Trophoblast cell (in vitro differentiated cells and primary cell): Measurements from ENCODE around the gene CALML5.
A peak's percentile ranks its signal among the peaks of the same experiment; 100 is the strongest.

Source experiments
- DNase-seq, 2 donors: peaks; one replicate each; pipeline ENCODE4 v3.0.0-alpha.2; 2016
- H2AFZ ChIP-seq: 2 replicates; pipeline ENCODE4 v1.6.1; 2013; ENCODE audit warnings: low read length, moderate library complexity, mild to moderate bottlenecking; ENCODE audit not compliant: insufficient read depth, poor library complexity
- H2AK5ac ChIP-seq: 2 replicates; pipeline ENCODE4 v1.6.1; 2013; ENCODE audit warnings: mild to moderate bottlenecking, low read length
- H2BK120ac ChIP-seq: 2 replicates; pipeline ENCODE4 v1.6.1; 2013; ENCODE audit warnings: low read length, mild to moderate bottlenecking, moderate library complexity; ENCODE audit not compliant: insufficient read depth, poor library complexity
- H2BK12ac ChIP-seq: 2 replicates; pipeline ENCODE4 v1.6.1; 2013; ENCODE audit warnings: mild to moderate bottlenecking, low read length, moderate library complexity
- H2BK5ac ChIP-seq: 2 replicates; pipeline ENCODE4 v1.6.1; 2013; ENCODE audit warnings: low read length, low read depth, moderate library complexity, mild to moderate bottlenecking; ENCODE audit not compliant: poor library complexity
- H3K14ac ChIP-seq: 2 replicates; pipeline ENCODE4 v1.6.1; 2013; ENCODE audit warnings: mild to moderate bottlenecking, low read length
- H3K18ac ChIP-seq: 2 replicates; pipeline ENCODE4 v1.6.1; 2013; ENCODE audit warnings: mild to moderate bottlenecking, low read length
- H3K23ac ChIP-seq: 2 replicates; pipeline ENCODE4 v1.6.1; 2013; ENCODE audit warnings: low read length
- H3K27ac ChIP-seq: 2 replicates; pipeline ENCODE4 v1.5.1; 2013; ENCODE audit warnings: low read depth, mild to moderate bottlenecking, inconsistent platforms, low read length, moderate library complexity
- H3K27me3 ChIP-seq: 2 replicates; pipeline ENCODE4 v1.6.1; 2013; ENCODE audit warnings: inconsistent platforms, mild to moderate bottlenecking, low read length, moderate library complexity; ENCODE audit not compliant: insufficient read depth
- H3K36me3 ChIP-seq, 2 experiments: 1 replicate in 1 of 2; 2 replicates in 1 of 2; pipeline ENCODE4 v1.6.1; 2013; ENCODE audit warnings: low read length in 2 of 2, mild to moderate bottlenecking in 2 of 2, moderate library complexity in 1 of 2; ENCODE audit not compliant: insufficient read depth in 2 of 2, control insufficient read depth in 1 of 2
- H3K4ac ChIP-seq: 2 replicates; pipeline ENCODE4 v1.6.1; 2013; ENCODE audit warnings: low read depth, mild to moderate bottlenecking, low read length, moderate library complexity
- H3K4me1 ChIP-seq, 2 experiments: 1 replicate in 1 of 2; 2 replicates in 1 of 2; pipeline ENCODE4 v1.6.1; 2013; ENCODE audit warnings: low read length in 2 of 2, mild to moderate bottlenecking in 2 of 2, moderate library complexity in 1 of 2; ENCODE audit not compliant: insufficient read depth in 2 of 2, control insufficient read depth in 1 of 2
- H3K4me2 ChIP-seq: 2 replicates; pipeline ENCODE4 v1.6.1; 2013; ENCODE audit warnings: inconsistent platforms, mild to moderate bottlenecking, low read length, moderate library complexity
- H3K4me3 ChIP-seq: 2 replicates; pipeline ENCODE4 v1.5.1; 2013; ENCODE audit warnings: mild to moderate bottlenecking, low read depth, low read length, inconsistent platforms
- H3K79me1 ChIP-seq: one replicate; pipeline ENCODE4 v1.6.1; 2013; ENCODE audit warnings: low read length
- H3K79me2 ChIP-seq: 2 replicates; pipeline ENCODE4 v1.6.1; 2013; ENCODE audit warnings: low read length, mild to moderate bottlenecking; ENCODE audit not compliant: control insufficient read depth, insufficient read depth, poor library complexity
- H3K9ac ChIP-seq: 2 replicates; pipeline ENCODE4 v1.6.1; 2013; ENCODE audit warnings: mild to moderate bottlenecking, low read length
- H3K9me3 ChIP-seq: 2 replicates; pipeline ENCODE4 v1.6.1; 2013; ENCODE audit warnings: low read depth, mild to moderate bottlenecking, control low read depth, inconsistent platforms, low read length; ENCODE audit not compliant: insufficient read depth
- H4K12ac ChIP-seq: 2 replicates; pipeline ENCODE4 v1.6.1; 2013; ENCODE audit warnings: low read depth, mild to moderate bottlenecking, low read length, moderate library complexity
- H4K8ac ChIP-seq: 2 replicates; pipeline ENCODE4 v1.6.1; 2013; ENCODE audit warnings: low read depth, mild to moderate bottlenecking, low read length, moderate library complexity
- H4K91ac ChIP-seq: one replicate; pipeline ENCODE4 v1.6.1; 2013; ENCODE audit warnings: low read depth, mild to moderate bottlenecking, low read length, moderate library complexity
- WGBS: extraction: QIAGEN DNeasy Blood & Tissue Kit; methylation state at CpG from one replicate; pipeline ENCODE4 v1.1.7; 2013; ENCODE audit warnings: missing lambda C conversion rate; ENCODE audit not compliant: insufficient read length, insufficient coverage; ENCODE audit errors: extremely low coverage; 5-methylcytosine and 5-hydroxymethylcytosine counted together

Gene CALML5

DNA sequence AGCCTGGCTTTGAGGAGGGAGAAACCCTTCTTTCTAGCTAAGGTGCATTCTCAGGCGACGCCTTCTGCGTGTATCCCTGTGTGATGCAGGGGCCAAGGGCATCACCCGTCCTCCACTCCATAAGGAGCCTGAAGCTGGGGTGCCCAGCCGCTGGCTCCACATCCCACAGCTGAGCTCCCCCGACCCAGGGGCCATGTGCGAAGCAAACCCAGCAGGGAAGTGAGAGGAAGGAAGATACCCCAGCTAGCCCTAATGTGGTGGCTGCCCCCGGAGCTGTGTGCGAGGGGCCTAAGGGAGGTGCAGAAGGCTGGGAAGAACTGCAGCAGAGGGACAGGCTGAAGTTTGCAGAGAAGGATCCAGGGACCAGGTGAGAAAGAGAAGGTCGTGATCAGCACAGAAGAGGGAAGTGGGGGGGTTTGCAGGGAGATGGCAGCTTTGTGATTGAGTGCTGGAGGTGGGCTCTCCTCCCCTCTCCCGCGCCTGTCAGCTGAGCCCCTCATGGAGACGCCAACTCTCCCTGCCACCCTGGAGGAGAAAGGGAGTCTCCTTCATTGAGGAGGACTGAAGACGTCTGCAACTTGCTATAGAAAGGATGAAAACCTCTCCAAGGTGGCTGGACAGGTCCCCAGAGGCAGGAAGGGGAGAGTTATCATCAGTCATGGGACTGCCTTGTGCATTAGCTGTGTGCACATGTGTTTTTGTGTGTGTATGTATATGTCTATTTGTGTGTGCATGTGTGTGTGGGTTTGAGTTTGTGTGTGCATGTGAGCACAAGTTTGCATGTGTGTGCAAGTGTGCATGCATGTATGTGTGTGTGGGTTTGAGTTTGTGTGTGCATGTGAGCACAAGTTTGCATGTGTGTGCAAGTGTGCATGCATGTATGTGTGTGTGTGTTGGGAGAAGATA, 3.5 kb upstream of the CALML5 start:
- peaks cover 22% of the 10 kb centered on the region for H3K79me1 ChIP-seq
- no peaks in the 10 kb centered on the region for H3K27me3 ChIP-seq
- no peak overlapping the region for H3K4me2 ChIP-seq
- peak overlapping the region; percentile 31 for H3K27ac ChIP-seq
- H4K91ac ChIP-seq = peak overlapping the region; percentile 46
- peak overlapping the region; percentile 7 for H2BK5ac ChIP-seq
- no peak overlapping the region for H3K9ac ChIP-seq
- no peaks in the 10 kb centered on the region for H3K36me3 ChIP-seq
- peak overlapping the region; percentile 5 for H2BK120ac ChIP-seq
- H2AFZ ChIP-seq = no peak overlapping the region
- H3K4me1 ChIP-seq = peaks cover 25 to 31% of the 10 kb centered on the region in 2 experiments
- peaks cover 2% of the 10 kb centered on the region for H3K79me2 ChIP-seq
- WGBS = no CpG with 5 or more reads among the region's 14 CpGs
- peak overlapping the region; percentile 62 for H3K14ac ChIP-seq
- no peak overlapping the region for H3K23ac ChIP-seq
- DNase-seq = no peak
- no peak overlapping the region for H3K4ac ChIP-seq
- no peaks in the 10 kb centered on the region for H3K9me3 ChIP-seq
- no peak overlapping the region for H4K12ac ChIP-seq
- H2AK5ac ChIP-seq = peak overlapping the region; percentile 2
- no peak overlapping the region for H4K8ac ChIP-seq
- peak overlapping the region; percentile 16 for H3K18ac ChIP-seq
- H2BK12ac ChIP-seq = peak overlapping the region; percentile 51
- H3K4me3 ChIP-seq = no peak overlapping the region

- no peak for DNase-seq
- Histone ChIP-seq H3K9me3 (peaks cover 3% of the 10 kb centered on the region), H3K14ac (peak overlapping the region; percentile 25), H3K23ac (no peak overlapping the region), H3K79me1 (peaks cover 26% of the 10 kb centered on the region), H3K4me3 (no peak overlapping the region), H2AK5ac (peak overlapping the region; percentile 1), H4K8ac (no peak overlapping the region), H3K9ac (no peak overlapping the region), H4K91ac (peak overlapping the region; percentile 46), H4K12ac (no peak overlapping the region), H3K27me3 (no peaks in the 10 kb centered on the region), H3K36me3 (no peaks in the 10 kb centered on the region), H2BK5ac (no peak overlapping the region), H2BK120ac (peak overlapping the region; percentile 5), H2AFZ (no peak overlapping the region), H3K4me1 (peaks cover 25 to 28% of the 10 kb centered on the region in 2 experiments), H3K27ac (no peak overlapping the region), H3K79me2 (peaks cover 2% of the 10 kb centered on the region), H3K4ac (no peak overlapping the region), H2BK12ac (peak overlapping the region; percentile 51), H3K18ac (peak overlapping the region; percentile 16), H3K4me2 (no peak overlapping the region)
- WGBS = no CpG with 5 or more reads among the region's 12 CpGs
Observed at GRCh38 chr10:5502061-5502521, 2.7 kb upstream of the CALML5 start.

GRCh38 chr10:5500910-5501309, 1.5 kb upstream of the CALML5 start:
- no peak overlapping the region for H2BK5ac ChIP-seq
- DNase-seq = no peak
- peak overlapping the region; percentile 50 for H4K8ac ChIP-seq
- no peaks in the 10 kb centered on the region for H3K36me3 ChIP-seq
- H3K27me3 ChIP-seq = no peaks in the 10 kb centered on the region
- H4K12ac ChIP-seq = no peak overlapping the region
- no peak overlapping the region for H3K4ac ChIP-seq
- H2BK12ac ChIP-seq = peak overlapping the region; percentile 85
- no peak overlapping the region for H3K4me3 ChIP-seq
- H3K18ac ChIP-seq = no peak overlapping the region
- no peak overlapping the region for H3K9ac ChIP-seq
- H3K79me1 ChIP-seq = peaks cover 27% of the 10 kb centered on the region
- H2AFZ ChIP-seq = no peak overlapping the region
- WGBS = no CpG with 5 or more reads among the region's 5 CpGs
- H3K79me2 ChIP-seq = peaks cover 2% of the 10 kb centered on the region
- H2AK5ac ChIP-seq = peak overlapping the region; percentile 59
- no peak overlapping the region for H3K27ac ChIP-seq
- peak overlapping the region; percentile 80 for H4K91ac ChIP-seq
- peaks cover 30 to 36% of the 10 kb centered on the region in 2 experiments for H3K4me1 ChIP-seq
- H3K9me3 ChIP-seq = peaks cover 4% of the 10 kb centered on the region
- no peak overlapping the region for H3K4me2 ChIP-seq
- H3K23ac ChIP-seq = no peak overlapping the region
- peak overlapping the region; percentile 45 for H3K14ac ChIP-seq
- H2BK120ac ChIP-seq = peak overlapping the region; percentile 83

DNA sequence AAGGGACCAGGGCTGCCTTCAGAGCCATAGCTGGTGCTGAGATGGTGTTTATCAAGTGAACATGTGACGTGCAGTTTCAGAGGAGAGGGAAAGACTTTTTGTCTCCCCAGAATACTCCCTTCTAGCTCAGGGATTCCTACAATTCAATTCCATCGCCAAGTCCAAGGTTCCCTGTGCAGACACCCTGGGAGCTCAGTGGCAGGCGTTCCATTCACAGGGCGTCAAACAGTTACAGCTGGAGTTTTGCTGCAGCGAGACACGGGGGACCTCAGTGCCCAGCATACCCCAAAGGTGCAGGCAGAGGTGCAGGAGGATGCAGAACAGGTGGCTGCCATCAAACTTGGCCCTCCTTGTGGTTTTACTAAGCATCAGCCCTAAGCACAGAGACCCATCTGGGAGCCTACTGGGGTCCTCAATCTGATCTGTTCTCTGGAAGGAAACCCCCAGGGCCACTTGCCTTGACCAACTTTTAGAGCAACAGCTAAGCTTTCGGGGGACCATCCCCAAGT, 846 bp upstream of the CALML5 start:
- DNase-seq = no peak

More for the DNA sequence above, 846 bp upstream of the CALML5 start:
- Histone ChIP-seq H3K27me3 (no peaks in the 10 kb centered on the region), H3K36me3 (no peaks in the 10 kb centered on the region), H3K9me3 (peaks cover 4% of the 10 kb centered on the region), H3K18ac (no peak overlapping the region), H4K91ac (peak overlapping the region; percentile 80), H4K8ac (no peak overlapping the region), H3K14ac (peak overlapping the region; percentile 32), H3K23ac (no peak overlapping the region), H3K4me1 (peaks cover 34 to 38% of the 10 kb centered on the region in 2 experiments), H3K4me2 (no peak overlapping the region), H3K79me2 (peaks cover 2% of the 10 kb centered on the region), H2AFZ (no peak overlapping the region), H3K4me3 (no peak overlapping the region), H3K4ac (no peak overlapping the region), H3K27ac (no peak overlapping the region), H3K79me1 (peaks cover 27% of the 10 kb centered on the region), H2BK120ac (peak overlapping the region; percentile 43), H2AK5ac (peak overlapping the region; percentile 42), H2BK5ac (no peak overlapping the region), H4K12ac (no peak overlapping the region), H2BK12ac (peak overlapping the region; percentile 65), H3K9ac (no peak overlapping the region)
- WGBS = no CpG with 5 or more reads among the region's 7 CpGs
